Measurements from ENCODE around the gene FHIT.

FHIT gene

GRCh38 chr3:60266444-60266843 is 984.8 kb downstream of the FHIT start:
- in situ Hi-C loops (cut with MboI; ENCODE audit: low sequenced_read_pairs): no loop called here

GRCh38 chr3:60263191-60263590 is 988.1 kb downstream of the FHIT start:
- in situ Hi-C loops (cut with MboI; ENCODE audit: low sequenced_read_pairs): no loop called here

GRCh38 chr3:60262546-60262945 is 988.7 kb downstream of the FHIT start:
- in situ Hi-C loops (cut with MboI; ENCODE audit: low sequenced_read_pairs): no loop called here

GRCh38 chr3:60260546-60260945 is 990.7 kb downstream of the FHIT start:
- in situ Hi-C loops (cut with MboI; ENCODE audit: low sequenced_read_pairs): no loop called here

GRCh38 chr3:60250810-60251209 is 1000.4 kb downstream of the FHIT start:
- in situ Hi-C loops (cut with MboI; ENCODE audit: low sequenced_read_pairs): no loop called here

- in situ Hi-C loops (cut with MboI; ENCODE audit: low sequenced_read_pairs): no loop called here
These were observed 1001.0 kb downstream of the FHIT start for GRCh38 chr3:60250206-60250605.

- in situ Hi-C loops (cut with MboI; ENCODE audit: low sequenced_read_pairs): no loop called here
These were observed 1004.9 kb downstream of the FHIT start for GRCh38 chr3:60246361-60246760.

- in situ Hi-C loops (cut with MboI; ENCODE audit: low sequenced_read_pairs): no loop called here
These were observed 1007.8 kb downstream of the FHIT start for GRCh38 chr3:60243456-60243855.

- in situ Hi-C loops (cut with MboI; ENCODE audit: low sequenced_read_pairs): no loop called here
These were observed 1010.8 kb downstream of the FHIT start for GRCh38 chr3:60240492-60240891.

- in situ Hi-C loops (cut with MboI; ENCODE audit: low sequenced_read_pairs): no loop called here
These were observed 1012.7 kb downstream of the FHIT start for GRCh38 chr3:60238550-60238949.

GRCh38 chr3:60229502-60229901 is 1021.8 kb downstream of the FHIT start:
- in situ Hi-C loops (cut with MboI; ENCODE audit: low sequenced_read_pairs): no loop called here

- in situ Hi-C loops (cut with MboI; ENCODE audit: low sequenced_read_pairs): no loop called here
These were observed 1022.4 kb downstream of the FHIT start for GRCh38 chr3:60228823-60229222.

GRCh38 chr3:60226912-60227311 is 1024.3 kb downstream of the FHIT start:
- in situ Hi-C loops (cut with MboI; ENCODE audit: low sequenced_read_pairs): no loop called here

- in situ Hi-C loops (cut with MboI; ENCODE audit: low sequenced_read_pairs): no loop called here
These were observed 1025.4 kb downstream of the FHIT start for GRCh38 chr3:60225848-60226247.

- in situ Hi-C loops (cut with MboI; ENCODE audit: low sequenced_read_pairs): no loop called here
These were observed 1030.5 kb downstream of the FHIT start for GRCh38 chr3:60220768-60221167.

- in situ Hi-C loops (cut with MboI; ENCODE audit: low sequenced_read_pairs): no loop called here
These were observed 1031.8 kb downstream of the FHIT start for GRCh38 chr3:60219501-60219900.

GRCh38 chr3:60217156-60217911 is 1033.9 kb downstream of the FHIT start:
- in situ Hi-C loops (cut with MboI; ENCODE audit: low sequenced_read_pairs): no loop called here

GRCh38 chr3:60216462-60217075 is 1034.7 kb downstream of the FHIT start:
- in situ Hi-C loops (cut with MboI; ENCODE audit: low sequenced_read_pairs): no loop called here

- in situ Hi-C loops (cut with MboI; ENCODE audit: low sequenced_read_pairs): no loop called here
These were observed 1035.3 kb downstream of the FHIT start for GRCh38 chr3:60215946-60216345.

GRCh38 chr3:60207905-60208304 is 1043.3 kb downstream of the FHIT start:
- in situ Hi-C loops (cut with MboI; ENCODE audit: low sequenced_read_pairs): no loop called here

- in situ Hi-C loops (cut with MboI; ENCODE audit: low sequenced_read_pairs): no loop called here
These were observed 1045.0 kb downstream of the FHIT start for GRCh38 chr3:60206206-60206605.

- in situ Hi-C loops (cut with MboI; ENCODE audit: low sequenced_read_pairs): no loop called here
These were observed 1049.1 kb downstream of the FHIT start for GRCh38 chr3:60202052-60202726.

Measured in HL-60/S4 treated with retinoic acid at 250 ng/mL for 4 days and 3 days (cell line).